ENCODE results near the gene PCDHGA6.
"Not testable (repeated sequence)": the region's sequence is repeated elsewhere in the genome, so short reads cannot be mapped to it uniquely, and the experiment has no call there.

The PCDHGA6 gene

GRCh38 chr5:141373673-141374317 is at the start of gene PCDHGA6:
TSS of gene PCDHGA6 (plus strand) at chr5:141373891. CDS start at chr5:141374084, 193 bp downstream.
- no peak for DNase-seq (ENCODE audit: low read depth)

- DNase-seq (ENCODE audit: low read depth): peak; percentile 44
Observed at GRCh38 chr5:141326088-141326854, 47.4 kb upstream of the PCDHGA6 start.

- DNase-seq (ENCODE audit: low read depth): no peak
Observed at GRCh38 chr5:141328231-141328630, 45.5 kb upstream of the PCDHGA6 start.

GRCh38 chr5:141330299-141331080 is 43.2 kb upstream of the PCDHGA6 start, which contains the start of gene PCDHGA1:
TSS of gene PCDHGA1 (plus strand) at chr5:141330514.
- DNase-seq (ENCODE audit: low read depth): no peak

GRCh38 chr5:141332571-141332970 is 41.1 kb upstream of the PCDHGA6 start:
- DNase-seq (ENCODE audit: low read depth): not testable (repeated sequence)

- DNase-seq (ENCODE audit: low read depth): no peak
Observed at GRCh38 chr5:141338538-141339306, 35.0 kb upstream of the PCDHGA6 start, which contains the start of gene PCDHGA2. TSS of gene PCDHGA2 (plus strand) at chr5:141338760.

- DNase-seq (ENCODE audit: low read depth): not testable (repeated sequence)
Observed at GRCh38 chr5:141340781-141341354, 32.8 kb upstream of the PCDHGA6 start.

GRCh38 chr5:141342773-141343172 is 30.9 kb upstream of the PCDHGA6 start:
- no peak for DNase-seq (ENCODE audit: low read depth)

- no peak for DNase-seq (ENCODE audit: low read depth)
Observed at GRCh38 chr5:141343242-141343952, 30.3 kb upstream of the PCDHGA6 start, which contains the start of gene PCDHGA3. TSS of gene PCDHGA3 (plus strand) at chr5:141343829. CDS start at chr5:141344034, 205 bp downstream.

GRCh38 chr5:141343953-141344463 is 29.7 kb upstream of the PCDHGA6 start:
- no peak for DNase-seq (ENCODE audit: low read depth)

GRCh38 chr5:141345327-141345726 is 28.4 kb upstream of the PCDHGA6 start:
- DNase-seq (ENCODE audit: low read depth): no peak

GRCh38 chr5:141346017-141346416 is 27.7 kb upstream of the PCDHGA6 start:
- not testable (repeated sequence) for DNase-seq (ENCODE audit: low read depth)

GRCh38 chr5:141349917-141350619 is 23.6 kb upstream of the PCDHGA6 start, which contains the start of gene PCDHGB1:
TSS of gene PCDHGB1 (plus strand) at chr5:141350099. CDS start at chr5:141350261, 162 bp downstream.
- no peak for DNase-seq (ENCODE audit: low read depth)

- DNase-seq (ENCODE audit: low read depth): no peak
Observed at GRCh38 chr5:141351591-141351990, 22.1 kb upstream of the PCDHGA6 start.

- DNase-seq (ENCODE audit: low read depth): no peak
Observed at GRCh38 chr5:141354900-141355469, 18.7 kb upstream of the PCDHGA6 start, which contains the start of gene PCDHGA4. TSS of gene PCDHGA4 (plus strand) at chr5:141355021. CDS start at chr5:141355108, 87 bp downstream.

GRCh38 chr5:141355641-141356040 is 18.1 kb upstream of the PCDHGA6 start:
- DNase-seq (ENCODE audit: low read depth): no peak

GRCh38 chr5:141356133-141356532 is 17.6 kb upstream of the PCDHGA6 start:
- DNase-seq (ENCODE audit: low read depth): no peak

GRCh38 chr5:141356950-141357349 is 16.7 kb upstream of the PCDHGA6 start:
- no peak for DNase-seq (ENCODE audit: low read depth)

Data from stimulated activated CD8-positive, alpha-beta memory T cell treated with anti-CD3 and anti-CD28 coated beads, Interleukin-4, amount 100 ng/mL, for 24 hours (primary cell).